Measurements from ENCODE around the gene AMIGO2. TPM values are rescaled to one million over a fixed set of nuclear protein-coding genes. Genes with fewer than 3 reads are reported as not detected.

The AMIGO2 gene
- total RNA-seq, 4 donors from 2014 or later = 4.7 to 34.1 (median 30.1) TPM

DNA sequence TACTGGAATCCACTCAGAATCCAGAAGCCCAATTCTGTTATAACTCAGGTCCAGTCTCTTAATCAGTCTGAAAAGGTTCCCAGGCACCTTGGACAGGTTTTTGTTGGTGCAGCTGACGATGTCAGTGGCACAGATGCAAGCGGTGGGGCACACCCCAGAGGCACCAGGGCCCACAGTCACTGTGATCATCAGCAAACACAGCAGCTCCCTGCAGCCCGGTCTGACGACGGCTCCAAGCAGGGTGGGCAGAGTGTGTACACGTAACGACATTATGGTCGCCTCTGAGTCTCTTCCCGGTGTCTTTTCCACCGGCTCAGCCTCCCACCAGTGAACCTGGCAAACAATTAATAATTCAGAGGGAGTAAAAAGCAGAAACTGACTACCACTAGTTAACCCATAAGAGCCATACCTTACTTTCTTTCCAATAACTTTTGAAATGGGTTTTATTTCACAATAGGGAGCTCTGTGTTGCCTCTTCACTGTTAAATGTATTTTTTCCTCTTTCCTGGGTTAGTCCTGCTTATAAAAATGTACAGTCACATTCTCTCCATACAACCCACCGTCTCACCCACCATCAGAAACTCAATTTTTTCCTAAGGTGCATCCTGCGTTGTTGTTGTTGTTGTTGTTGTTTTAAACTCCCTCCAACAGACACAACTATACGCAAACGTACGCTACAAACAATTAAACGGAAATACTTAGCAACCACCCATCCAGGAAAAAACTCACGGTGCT, 859 bp downstream of the AMIGO2 start:
- Histone ChIP-seq H3K4me3 (peak overlapping the region; percentile 56 to 77), H3K36me3 (no peaks in the 10 kb centered on the region), H3K27ac (peak overlapping the region; percentile 97), H3K27me3 (no peaks in the 10 kb centered on the region), H3K9me3 (no peaks in the 10 kb centered on the region), H3K4me1 (peaks cover 0 to 7% of the 10 kb centered on the region in 2 donors)
- DNase-seq = peak; percentile 30 to 34
- intact Hi-C loops (cut with DNase I; ENCODE audit: low total_unique reads) = no loop called here
- TF ChIP-seq POLR2A (IDR thresholded peaks at IDR 0.05) = peak in 1 of 2 donors; percentile 39
- TF ChIP-seq, protein P1, sequence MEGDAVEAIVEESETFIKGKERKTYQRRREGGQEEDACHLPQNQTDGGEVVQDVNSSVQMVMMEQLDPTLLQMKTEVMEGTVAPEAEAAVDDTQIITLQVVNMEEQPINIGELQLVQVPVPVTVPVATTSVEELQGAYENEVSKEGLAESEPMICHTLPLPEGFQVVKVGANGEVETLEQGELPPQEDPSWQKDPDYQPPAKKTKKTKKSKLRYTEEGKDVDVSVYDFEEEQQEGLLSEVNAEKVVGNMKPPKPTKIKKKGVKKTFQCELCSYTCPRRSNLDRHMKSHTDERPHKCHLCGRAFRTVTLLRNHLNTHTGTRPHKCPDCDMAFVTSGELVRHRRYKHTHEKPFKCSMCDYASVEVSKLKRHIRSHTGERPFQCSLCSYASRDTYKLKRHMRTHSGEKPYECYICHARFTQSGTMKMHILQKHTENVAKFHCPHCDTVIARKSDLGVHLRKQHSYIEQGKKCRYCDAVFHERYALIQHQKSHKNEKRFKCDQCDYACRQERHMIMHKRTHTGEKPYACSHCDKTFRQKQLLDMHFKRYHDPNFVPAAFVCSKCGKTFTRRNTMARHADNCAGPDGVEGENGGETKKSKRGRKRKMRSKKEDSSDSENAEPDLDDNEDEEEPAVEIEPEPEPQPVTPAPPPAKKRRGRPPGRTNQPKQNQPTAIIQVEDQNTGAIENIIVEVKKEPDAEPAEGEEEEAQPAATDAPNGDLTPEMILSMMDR (IDR thresholded peaks at IDR 0.05) = no peak

DNA sequence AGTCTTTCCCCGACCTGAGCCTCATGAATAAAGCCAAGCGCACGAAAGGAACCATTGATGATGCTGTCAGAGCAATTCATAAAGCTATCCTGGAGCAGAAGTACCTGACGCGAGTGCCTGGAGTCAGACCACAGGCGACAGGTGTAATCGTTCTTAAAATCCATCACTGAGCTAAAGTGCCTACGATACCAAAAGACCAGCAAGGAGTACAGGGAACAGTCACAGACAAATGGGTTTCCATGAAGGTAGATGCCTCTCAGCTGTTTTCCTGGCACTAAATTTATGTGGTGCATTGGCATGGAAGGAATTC, 1.7 kb downstream of the AMIGO2 start:
- Histone ChIP-seq H3K4me1 (peaks cover 0 to 7% of the 10 kb centered on the region in 2 donors), H3K36me3 (no peaks in the 10 kb centered on the region), H3K27me3 (no peaks in the 10 kb centered on the region), H3K9me3 (no peaks in the 10 kb centered on the region), H3K27ac (peak overlapping the region in 1 of 2 donors; percentile 97), H3K4me3 (peak overlapping the region; percentile 56 to 77)
- intact Hi-C loops (cut with DNase I; ENCODE audit: low total_unique reads) = no loop called here
- no peak for DNase-seq
- no peak for TF ChIP-seq POLR2A (IDR thresholded peaks at IDR 0.05)
- TF ChIP-seq, protein P1 (IDR thresholded peaks at IDR 0.05) = no peak

DNA sequence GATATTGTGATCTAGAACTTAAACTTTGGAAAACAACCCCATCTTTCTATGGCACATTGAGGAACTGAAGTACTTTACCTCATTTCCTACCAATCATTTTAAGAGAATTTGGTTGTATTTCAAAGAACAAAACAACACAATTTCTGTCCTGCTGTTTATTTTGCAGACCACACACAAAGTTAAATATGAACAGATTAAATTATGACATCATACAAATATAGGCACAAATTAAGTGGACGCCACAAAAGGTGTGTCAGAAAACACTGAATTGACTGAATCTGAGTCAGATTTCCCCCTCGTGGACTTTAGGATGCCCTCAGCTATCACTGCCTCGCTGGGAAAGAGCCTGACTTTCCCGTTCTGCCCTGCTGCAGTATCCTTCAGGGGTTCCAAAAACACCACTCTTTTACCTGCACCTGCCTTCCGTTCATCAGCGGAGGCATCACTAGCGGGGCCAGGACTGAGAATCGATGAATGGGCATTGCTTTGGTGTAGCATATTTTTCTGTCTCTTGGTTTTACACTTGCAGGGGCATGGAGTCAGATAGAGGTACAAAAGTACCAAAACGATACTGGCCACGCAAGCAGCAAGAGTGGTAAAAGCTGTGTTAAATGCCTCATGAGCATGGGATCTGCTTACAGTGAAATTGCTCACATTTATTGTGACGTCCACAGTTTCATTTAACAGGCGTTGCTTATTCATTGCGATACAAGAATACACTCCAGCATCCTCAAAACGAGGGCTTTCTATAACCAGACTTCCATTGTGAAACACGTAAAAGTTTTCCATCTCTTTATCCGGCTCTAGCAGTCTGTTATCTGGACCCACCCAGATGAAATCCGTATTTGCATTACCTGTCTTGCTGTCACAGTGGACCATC, 2.3 kb downstream of the AMIGO2 start:
- Histone ChIP-seq H3K27me3 (no peaks in the 10 kb centered on the region), H3K9me3 (no peaks in the 10 kb centered on the region), H3K36me3 (no peaks in the 10 kb centered on the region), H3K4me3 (peak overlapping the region; percentile 56 to 77), H3K27ac (no peak overlapping the region), H3K4me1 (peaks cover 0 to 7% of the 10 kb centered on the region in 2 donors)
- TF ChIP-seq, protein P1 (IDR thresholded peaks at IDR 0.05) = no peak
- TF ChIP-seq POLR2A (IDR thresholded peaks at IDR 0.05) = no peak
- no peak for DNase-seq
- intact Hi-C loops (cut with DNase I; ENCODE audit: low total_unique reads) = no loop called here

DNA sequence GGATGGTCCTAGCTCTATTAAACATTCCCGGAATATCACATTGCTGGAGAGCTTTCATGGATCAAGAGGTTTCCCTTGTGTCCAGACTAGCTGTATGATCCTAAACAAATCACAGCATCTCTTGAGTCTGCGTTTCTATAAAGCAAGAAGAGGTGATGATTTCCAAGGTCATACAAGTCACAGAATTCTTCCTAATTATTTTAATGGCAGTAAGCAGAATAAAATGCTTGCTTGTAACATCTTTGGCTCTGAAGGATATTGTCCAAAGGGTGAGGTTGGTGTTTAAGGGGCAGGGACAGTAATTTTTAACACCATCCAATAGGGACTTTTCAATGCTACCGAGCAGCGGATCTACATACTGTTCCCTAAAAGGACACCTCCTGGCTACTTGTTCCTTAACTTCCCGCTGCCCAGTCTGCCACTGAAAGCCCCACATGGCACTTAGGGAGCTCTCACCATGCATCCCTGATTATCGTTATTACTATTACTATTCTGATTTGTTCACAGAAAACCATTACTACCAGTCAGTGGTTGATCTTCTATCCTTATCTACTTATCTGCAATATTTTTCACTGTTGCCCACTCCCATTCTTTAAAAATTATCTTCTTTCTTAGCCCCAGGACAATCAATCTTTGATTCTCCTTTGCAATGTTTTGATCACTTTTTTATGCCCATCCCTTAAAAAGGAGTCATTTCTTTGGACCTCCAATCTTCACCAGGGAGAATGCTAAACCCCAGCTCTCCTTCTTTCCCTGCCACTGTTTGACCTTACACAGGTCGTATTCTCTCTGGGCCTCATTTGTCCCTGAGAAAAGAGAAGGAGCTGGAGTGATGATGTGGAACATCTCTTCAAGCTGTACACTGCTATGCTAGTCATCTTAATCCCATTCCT, 4.3 kb downstream of the AMIGO2 start:
- H3K4me3 ChIP-seq = no peak overlapping the region
- DNase-seq = no peak
- no peaks in the 10 kb centered on the region for H3K27me3 ChIP-seq
- H3K9me3 ChIP-seq = no peaks in the 10 kb centered on the region
- no peak overlapping the region for H3K27ac ChIP-seq
- H3K36me3 ChIP-seq = no peaks in the 10 kb centered on the region
- H3K4me1 ChIP-seq = peaks cover 0 to 7% of the 10 kb centered on the region in 2 donors
- no peak for TF ChIP-seq POLR2A (IDR thresholded peaks at IDR 0.05)
- TF ChIP-seq, protein P1 (IDR thresholded peaks at IDR 0.05) = no peak
- intact Hi-C loops (cut with DNase I; ENCODE audit: low total_unique reads) = no loop called here
